GM23338 (cell line): ENCODE results near the gene ZDBF2. TPM values are rescaled to one million over a fixed set of nuclear protein-coding genes. Genes with fewer than 3 reads are reported as not detected.

Experiments
- ATAC-seq: fragments of 200-7000 bp; cut with Tn5 transposase; 3 replicates; pipeline ENCODE4 v1.9.1; 2020
- DNase-seq: peaks from one replicate; pipeline ENCODE4 v3.0.0-alpha.2; 2015; ENCODE audit warnings: low spot score
- H2AFZ ChIP-seq: fragments of 200-600 bp; sonication (generic); 2 replicates; pipeline ENCODE4 v1.8.0; 2016; ENCODE audit warnings: antibody characterized with exemption, mild to moderate bottlenecking, moderate library complexity
- H3F3A ChIP-seq: fragments of 200-600 bp; sonication (generic); replicated peaks from 2 replicates; pipeline ENCODE4 v1.8.0; 2017; ENCODE audit warnings: antibody characterized with exemption, mixed run types, low read depth
- H3K27ac ChIP-seq: fragments of 200-600 bp; sonication (generic); 2 replicates; pipeline ENCODE4 v1.6.1; 2016; ENCODE audit warnings: low read depth
- H3K27me3 ChIP-seq: fragments of 200-600 bp; sonication (generic); 2 replicates; pipeline ENCODE4 v1.8.0; 2016; ENCODE audit warnings: mild to moderate bottlenecking, mixed run types, moderate library complexity; ENCODE audit not compliant: insufficient read depth
- H3K36me3 ChIP-seq: fragments of 200-600 bp; sonication (generic); 2 replicates; pipeline ENCODE4 v1.8.0; 2016; ENCODE audit warnings: mild to moderate bottlenecking; ENCODE audit not compliant: insufficient read depth
- H3K4me1 ChIP-seq: fragments of 200-600 bp; sonication (generic); 2 replicates; pipeline ENCODE4 v1.8.0; 2016; ENCODE audit warnings: mild to moderate bottlenecking, moderate library complexity; ENCODE audit not compliant: insufficient read depth
- H3K4me2 ChIP-seq: fragments of 200-600 bp; sonication (generic); 2 replicates; pipeline ENCODE4 v1.7.1; 2017; ENCODE audit warnings: mixed run types
- H3K4me3 ChIP-seq: fragments of 200-600 bp; sonication (generic); 2 replicates; pipeline ENCODE4 v1.6.1; 2016; ENCODE audit warnings: mixed run types
- H3K79me2 ChIP-seq: fragments of 200-600 bp; sonication (generic); replicated peaks from 2 replicates; pipeline ENCODE4 v1.8.0; 2017; ENCODE audit warnings: mild to moderate bottlenecking; ENCODE audit not compliant: insufficient read depth
- H3K9me2 ChIP-seq: fragments of 200-600 bp; sonication (generic); 2 replicates; pipeline ENCODE4 v1.8.0; 2017; ENCODE audit not compliant: insufficient read depth
- H4K20me1 ChIP-seq: fragments of 200-600 bp; sonication (generic); replicated peaks from 2 replicates; pipeline ENCODE4 v1.8.0; 2017; ENCODE audit warnings: mild to moderate bottlenecking; ENCODE audit not compliant: insufficient read depth
- H3K27ac Mint-ChIP-seq: 2 replicates; pipeline ENCODE4 v1.8.0; 2020; ENCODE audit warnings: inconsistent platforms, mild to moderate bottlenecking, moderate library complexity, mixed read lengths
- H3K27me3 Mint-ChIP-seq: 3 replicates; pipeline ENCODE4 v1.8.0; 2022; ENCODE audit warnings: low read depth, mild to moderate bottlenecking, moderate library complexity, mixed read lengths, inconsistent platforms; ENCODE audit not compliant: insufficient read depth, poor library complexity
- H3K36me3 Mint-ChIP-seq: 3 replicates; pipeline ENCODE4 v1.8.0; 2021; ENCODE audit warnings: low read depth, mild to moderate bottlenecking, inconsistent platforms, moderate library complexity, mixed read lengths
- H3K4me1 Mint-ChIP-seq: 3 replicates; pipeline ENCODE4 v1.8.0; 2020; ENCODE audit warnings: mild to moderate bottlenecking, inconsistent platforms, mixed read lengths
- H3K4me3 Mint-ChIP-seq: 3 replicates; pipeline ENCODE4 v1.8.0; 2021; ENCODE audit warnings: moderate library complexity, mild to moderate bottlenecking, inconsistent platforms, mixed read lengths
- H3K9me3 Mint-ChIP-seq: 3 replicates; pipeline ENCODE4 v1.8.0; 2020; ENCODE audit warnings: moderate library complexity, mild to moderate bottlenecking, inconsistent platforms, mixed read lengths
- CREB1 ChIP-seq: fragments of 250-450 bp; sonication (Bioruptor Pico); IDR thresholded peaks from 2 replicates; pipeline ENCODE4 v1.5.0; 2020; ENCODE audit warnings: low read depth, mild to moderate bottlenecking, moderate library complexity
- EZH2 ChIP-seq: fragments of 200-600 bp; sonication (generic); IDR thresholded peaks from one replicate; pipeline ENCODE4 v1.8.0; 2017; ENCODE audit warnings: antibody characterized with exemption, mild to moderate bottlenecking, low read depth; ENCODE audit not compliant: unreplicated experiment
- EZH2phosphoT487 ChIP-seq: fragments of 200-600 bp; sonication (generic); IDR thresholded peaks from one replicate; pipeline ENCODE4 v1.8.1; 2018; ENCODE audit warnings: antibody characterized with exemption; ENCODE audit not compliant: unreplicated experiment
- JUNB ChIP-seq: IDR thresholded peaks from one replicate; pipeline ENCODE4 v1.6.1; 2016; ENCODE audit warnings: antibody characterized with exemption; ENCODE audit not compliant: unreplicated experiment
- NANOG ChIP-seq: IDR thresholded peaks from 2 replicates; pipeline ENCODE4 v1.6.1; 2016; ENCODE audit warnings: antibody characterized with exemption, borderline replicate concordance
- POLR2AphosphoS5 ChIP-seq: IDR thresholded peaks from 2 replicates; pipeline ENCODE4 v1.6.1; 2016; ENCODE audit warnings: antibody characterized with exemption, low read depth
- REST ChIP-seq: IDR thresholded peaks from one replicate; pipeline ENCODE4 v1.6.1; 2018; ENCODE audit warnings: antibody characterized with exemption; ENCODE audit not compliant: unreplicated experiment
- STAT1 ChIP-seq: IDR thresholded peaks from one replicate; pipeline ENCODE4 v1.6.1; 2016; ENCODE audit warnings: antibody characterized with exemption; ENCODE audit not compliant: unreplicated experiment
- ZNF114 ChIP-seq: fragments of 250-450 bp; sonication (Bioruptor Pico); IDR thresholded peaks from 2 replicates; pipeline ENCODE4 v1.5.0; 2020; ENCODE audit warnings: mild to moderate bottlenecking, moderate library complexity
- ZNF331 ChIP-seq: fragments of 250-450 bp; sonication (Bioruptor Pico); IDR thresholded peaks from 2 replicates; pipeline ENCODE4 v1.5.0; 2020; ENCODE audit warnings: low read depth, mild to moderate bottlenecking, moderate library complexity
- ZNF462 ChIP-seq: fragments of 250-450 bp; sonication (Bioruptor Pico); IDR thresholded peaks from 2 replicates; pipeline ENCODE4 v1.5.0; 2020; ENCODE audit warnings: mild to moderate bottlenecking, moderate library complexity
- polyA plus RNA-seq: library from polyadenylated mRNA; unstranded; fragments of >200 nt; fragmentation: Nextera tagmentation; extraction: Ambion mirVana; gene quantifications from 2 replicates; pipeline ENCODE4 v1.2.1, GENCODE V29; 2016
- total RNA-seq: library from RNA; depleted of rRNA; stranded (reverse); fragments of >200 nt; shearing (Covaris generic); gene quantifications from 2 replicates; pipeline ENCODE4 v1.2.3, GENCODE V29; 2014
- TF ChIP-seq, protein P1 (sequence below): IDR thresholded peaks from 2 replicates; pipeline ENCODE4 v1.6.1; 2016; ENCODE audit warnings: antibody characterized with exemption
- TF ChIP-seq, protein P2 (sequence below), 2 experiments: fragments of 200-600 bp in 1 of 2; sonication (generic) in 1 of 2; conservative IDR thresholded peaks; 2 replicates each; pipeline versions ENCODE4 v1.5.1 to v1.6.1; 2016 to 2017; ENCODE audit warnings: antibody characterized with exemption in 2 of 2, low read depth in 2 of 2, mild to moderate bottlenecking in 2 of 2, moderate library complexity in 1 of 2

Gene ZDBF2
- total and polyA plus RNA-seq, 2 experiments from 2014 or later = 7.6 to 41.1 TPM

DNA sequence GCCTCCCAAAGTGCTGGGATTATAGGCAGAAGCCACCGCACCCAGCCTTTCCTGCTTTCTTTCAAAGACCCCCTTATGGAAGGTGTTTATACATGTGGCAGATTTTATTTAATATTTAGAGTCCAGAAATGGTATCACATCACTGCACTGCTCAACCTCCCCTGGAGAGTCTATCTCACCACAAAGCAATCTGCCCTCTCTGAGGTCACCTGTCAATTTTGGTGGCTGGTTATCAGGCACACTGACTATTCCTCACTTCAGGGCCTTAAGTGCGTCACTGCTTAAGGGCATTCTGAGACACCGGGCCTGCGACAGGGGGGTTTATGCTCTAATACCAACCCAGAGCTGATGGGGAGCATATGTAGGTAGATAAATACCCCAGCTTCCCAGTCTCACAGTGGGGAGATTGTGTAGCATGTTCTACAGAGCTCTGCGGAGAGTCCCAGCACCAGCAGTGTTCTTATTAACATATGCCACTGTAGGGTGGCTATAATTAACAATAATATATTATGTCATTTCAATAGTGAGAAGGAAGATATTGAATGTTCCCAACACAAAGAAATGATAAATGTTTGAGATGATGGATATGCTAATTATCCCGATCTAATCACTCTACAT is 42.7 kb upstream of the ZDBF2 start:
- Histone ChIP-seq H3K27me3 (no peaks in the 10 kb centered on the region), H3K79me2 (no peaks in the 10 kb centered on the region), H2AFZ (peak overlapping the region; percentile 66; the same call in 1 of the 2 replicates), H3K36me3 (no peaks in the 10 kb centered on the region), H3K27ac (no peak overlapping the region; the same call in 1 of the 2 replicates), H3F3A (no peaks in the 10 kb centered on the region), H3K4me2 (no peak overlapping the region), H3K4me3 (no peak overlapping the region), H3K4me1 (peaks cover 24% of the 10 kb centered on the region), H4K20me1 (no peaks in the 10 kb centered on the region), H3K9me2 (no peaks in the 10 kb centered on the region)
- Mint-ChIP-seq H3K4me1 (peaks cover 23% of the 10 kb centered on the region), H3K9me3 (peaks cover 9% of the 10 kb centered on the region; the same call in 2 of the 3 replicates), H3K36me3 (no peaks in the 10 kb centered on the region), H3K4me3 (no peak overlapping the region), H3K27ac (no peak overlapping the region), H3K27me3 (peaks cover 6% of the 10 kb centered on the region)
- no peak for ATAC-seq
- no peak for DNase-seq
- TF ChIP-seq, protein P1, sequence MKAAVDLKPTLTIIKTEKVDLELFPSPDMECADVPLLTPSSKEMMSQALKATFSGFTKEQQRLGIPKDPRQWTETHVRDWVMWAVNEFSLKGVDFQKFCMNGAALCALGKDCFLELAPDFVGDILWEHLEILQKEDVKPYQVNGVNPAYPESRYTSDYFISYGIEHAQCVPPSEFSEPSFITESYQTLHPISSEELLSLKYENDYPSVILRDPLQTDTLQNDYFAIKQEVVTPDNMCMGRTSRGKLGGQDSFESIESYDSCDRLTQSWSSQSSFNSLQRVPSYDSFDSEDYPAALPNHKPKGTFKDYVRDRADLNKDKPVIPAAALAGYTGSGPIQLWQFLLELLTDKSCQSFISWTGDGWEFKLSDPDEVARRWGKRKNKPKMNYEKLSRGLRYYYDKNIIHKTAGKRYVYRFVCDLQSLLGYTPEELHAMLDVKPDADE = no peak
- TF ChIP-seq ZNF114 (no peak), POLR2AphosphoS5 (no peak), REST (no peak), STAT1 (no peak), ZNF462 (no peak), EZH2 (no peak), EZH2phosphoT487 (no peak), CREB1 (CRISPR knock-in tag) (no peak), JUNB (no peak), NANOG (no peak), ZNF331 (CRISPR knock-in tag) (no peak)
- TF ChIP-seq, protein P2, sequence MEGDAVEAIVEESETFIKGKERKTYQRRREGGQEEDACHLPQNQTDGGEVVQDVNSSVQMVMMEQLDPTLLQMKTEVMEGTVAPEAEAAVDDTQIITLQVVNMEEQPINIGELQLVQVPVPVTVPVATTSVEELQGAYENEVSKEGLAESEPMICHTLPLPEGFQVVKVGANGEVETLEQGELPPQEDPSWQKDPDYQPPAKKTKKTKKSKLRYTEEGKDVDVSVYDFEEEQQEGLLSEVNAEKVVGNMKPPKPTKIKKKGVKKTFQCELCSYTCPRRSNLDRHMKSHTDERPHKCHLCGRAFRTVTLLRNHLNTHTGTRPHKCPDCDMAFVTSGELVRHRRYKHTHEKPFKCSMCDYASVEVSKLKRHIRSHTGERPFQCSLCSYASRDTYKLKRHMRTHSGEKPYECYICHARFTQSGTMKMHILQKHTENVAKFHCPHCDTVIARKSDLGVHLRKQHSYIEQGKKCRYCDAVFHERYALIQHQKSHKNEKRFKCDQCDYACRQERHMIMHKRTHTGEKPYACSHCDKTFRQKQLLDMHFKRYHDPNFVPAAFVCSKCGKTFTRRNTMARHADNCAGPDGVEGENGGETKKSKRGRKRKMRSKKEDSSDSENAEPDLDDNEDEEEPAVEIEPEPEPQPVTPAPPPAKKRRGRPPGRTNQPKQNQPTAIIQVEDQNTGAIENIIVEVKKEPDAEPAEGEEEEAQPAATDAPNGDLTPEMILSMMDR (conservative IDR thresholded peaks at IDR 0.05; ENCODE audit: low read depth in 2 of 2) = no peak
